B cell (primary cell): ENCODE results near the gene CARD9. TPM values are rescaled to one million over a fixed set of nuclear protein-coding genes. Genes with fewer than 3 reads are reported as not detected.
A peak's percentile ranks its signal among the peaks of the same experiment; 100 is the strongest.

ENCODE experiments used
- ATAC-seq: fragments of 200-7000 bp; cut with Tn5 transposase; one replicate; pipeline ENCODE4 v1.10.0; 2021; ENCODE audit warnings: low read depth, mild to moderate bottlenecking, moderate number of reproducible peaks, moderate library complexity
- CTCF ChIA-PET: fragments of 350-600 bp; sonication (Branson Sonifier 250); formaldehyde crosslinking; loops from one replicate; lab custom pipeline; 2021; ENCODE audit warnings: antibody characterized with exemption, inconsistent platforms; lab: Charles Lee
- POLR2A ChIA-PET: fragments of 350-600 bp; sonication (Branson Sonifier 250); formaldehyde crosslinking; loops from one replicate; lab custom pipeline; 2021; ENCODE audit warnings: antibody characterized with exemption; lab: Charles Lee
- DNase-seq: peaks from one replicate; pipeline ENCODE4 v3.0.0; 2013
- H2AFZ ChIP-seq: 2 replicates; pipeline ENCODE4 v1.6.1; 2012; ENCODE audit warnings: mild to moderate bottlenecking, low read depth, low read length; ENCODE audit not compliant: insufficient read depth, poor library complexity, severe bottlenecking
- H3K27ac ChIP-seq, 2 donors: 1 replicate in 1 of 2; 2 replicates in 1 of 2; pipeline ENCODE4 v1.5.1; 2012 to 2013; ENCODE audit warnings: low read length in 2 of 2, mild to moderate bottlenecking in 2 of 2, moderate library complexity in 1 of 2
- H3K27me3 ChIP-seq, 4 experiments: fragments of 200-600 bp in 1 of 4; sonication (generic) in 1 of 4; replicated peaks in 1 of 4; 1 replicate in 2 of 4; 2 replicates in 2 of 4; pipeline versions ENCODE4 v1.6.1 to v1.7.0; 2013 to 2016; ENCODE audit warnings: low read length in 3 of 4, mild to moderate bottlenecking in 2 of 4, mixed read lengths in 1 of 4, moderate library complexity in 1 of 4; ENCODE audit not compliant: insufficient read depth in 4 of 4, control insufficient read depth in 3 of 4; ENCODE audit errors: control extremely low read depth in 1 of 4
- H3K36me3 ChIP-seq, 2 experiments: replicated peaks in 1 of 2; 1 replicate in 1 of 2; 2 replicates in 1 of 2; pipeline versions ENCODE4 v1.6.1 to v1.7.1; 2013; ENCODE audit warnings: low read length in 1 of 2; ENCODE audit not compliant: insufficient read depth in 2 of 2, control insufficient read depth in 1 of 2; ENCODE audit errors: control extremely low read depth in 1 of 2, extremely low read depth in 1 of 2
- H3K4me1 ChIP-seq, 2 donors: fragments of 200-600 bp in 1 of 2; sonication (generic) in 1 of 2; 1 replicate in 1 of 2; 2 replicates in 1 of 2; pipeline versions ENCODE4 v1.5.1 to v1.6.1; 2013 to 2017; ENCODE audit warnings: low read length in 2 of 2; ENCODE audit not compliant: control insufficient read depth in 2 of 2, insufficient read depth in 2 of 2
- H3K4me2 ChIP-seq: replicated peaks from 2 replicates; pipeline ENCODE3; 2012; ENCODE audit warnings: mild to moderate bottlenecking, low read depth, low read length; ENCODE audit not compliant: poor library complexity, severe bottlenecking
- H3K4me3 ChIP-seq, 5 experiments: fragments of 200-600 bp in 1 of 5; sonication (generic) in 1 of 5; 1 replicate in 3 of 5; 2 replicates in 2 of 5; pipeline versions ENCODE4 v1.5.1 to v1.7.0; 2011 to 2016; ENCODE audit warnings: low read length in 4 of 5, mild to moderate bottlenecking in 4 of 5, low read depth in 2 of 5, control low read depth in 1 of 5, moderate library complexity in 1 of 5; ENCODE audit not compliant: insufficient read depth in 1 of 5; ENCODE audit errors: control extremely low read depth in 1 of 5, extremely low read depth in 1 of 5
- H3K79me2 ChIP-seq: fragments of 200-600 bp; sonication (generic); one replicate; pipeline ENCODE4 v1.6.0; 2016; ENCODE audit warnings: low read length; ENCODE audit not compliant: control insufficient read depth, insufficient read depth
- H3K9ac ChIP-seq: fragments of 200-600 bp; sonication (generic); 2 replicates; pipeline ENCODE4 v1.6.1; 2017; ENCODE audit warnings: mild to moderate bottlenecking, low read length, moderate library complexity
- H3K9me3 ChIP-seq, 3 donors: one replicate each; pipeline versions ENCODE4 v1.6.1 to v1.7.1; 2013; ENCODE audit warnings: low read length in 2 of 3; ENCODE audit not compliant: control insufficient read depth in 2 of 3, insufficient read depth in 1 of 3; ENCODE audit errors: control extremely low read depth in 1 of 3
- H4K20me1 ChIP-seq: 2 replicates; pipeline ENCODE4 v1.6.0; 2012; ENCODE audit warnings: mild to moderate bottlenecking, low read length; ENCODE audit not compliant: insufficient read depth, control insufficient read depth, poor library complexity, severe bottlenecking
- H3K27ac Mint-ChIP-seq: one replicate; pipeline ENCODE4 v1.8.0; 2021; ENCODE audit warnings: mixed read lengths
- H3K27me3 Mint-ChIP-seq: one replicate; pipeline ENCODE4 v1.8.0; 2021; ENCODE audit warnings: mixed read lengths
- H3K4me1 Mint-ChIP-seq: one replicate; pipeline ENCODE4 v1.8.0; 2021; ENCODE audit warnings: mixed read lengths
- H3K4me3 Mint-ChIP-seq: one replicate; pipeline ENCODE4 v1.8.0; 2021; ENCODE audit warnings: mixed read lengths
- H3K9me3 Mint-ChIP-seq: one replicate; pipeline ENCODE4 v1.8.0; 2022; ENCODE audit warnings: mixed read lengths; ENCODE audit not compliant: insufficient read depth
- CTCF ChIP-seq: fragments of 200-600 bp; IDR thresholded peaks from one replicate; pipeline ENCODE4 v1.8.0; 2022; ENCODE audit warnings: antibody characterized with exemption, mild to moderate bottlenecking
- EZH2 ChIP-seq: IDR thresholded peaks from 2 replicates; pipeline ENCODE4 v1.6.1; 2012; ENCODE audit warnings: borderline replicate concordance, low read depth, mild to moderate bottlenecking, moderate library complexity, low read length; ENCODE audit not compliant: insufficient read depth, poor library complexity, severe bottlenecking
- WGBS: methylation state at CpG from one replicate; pipeline ENCODE4 v1.1.5; 2013; ENCODE audit warnings: missing lambda C conversion rate; ENCODE audit not compliant: insufficient coverage; 5-methylcytosine and 5-hydroxymethylcytosine counted together
- intact Hi-C: fragments of 100-400 bp; cut with micrococcal nuclease; formaldehyde crosslinking; loops from one replicate; pipeline ENCODE4 v1.10.0; 2022
- polyA plus RNA-seq: library from polyadenylated mRNA; depleted of rRNA; stranded (reverse); fragments of >200 nt; gene quantifications from 2 replicates; pipeline ENCODE4 v1.2.3, GENCODE V29; 2012
- total RNA-seq, 2 donors: library from RNA; stranded (reverse); fragments of 120-200 nt in 1 of 2; gene quantifications; 1 replicate in 1 of 2; 2 replicates in 1 of 2; pipeline versions ENCODE4 v1.2.3 to v1.2.4, GENCODE V29; 2013 to 2022

The CARD9 gene
- total and polyA plus RNA-seq, 2 donors (not counting 1 experiment from before 2014, with no cell fraction given), result 0.57 to 1.1 TPM

- no peaks in the 10 kb centered on the region for H3K9me3 ChIP-seq
- H3K4me2 ChIP-seq, result peak overlapping the region; percentile 74
- Mint-ChIP-seq H3K4me1 (peaks cover 7% of the 10 kb centered on the region), H3K27ac (peak overlapping the region; percentile 60), H3K27me3 (peaks cover 6% of the 10 kb centered on the region), H3K4me3 (peak overlapping the region; percentile 72), H3K9me3 (no peaks in the 10 kb centered on the region)
- intact Hi-C loops, result no loop called here
- H3K27me3 ChIP-seq, result peaks cover 0 to 27% (median 12%) of the 10 kb centered on the region in 4 experiments
- H3K27ac ChIP-seq, result no peak overlapping the region
- DNase-seq (no peak), ATAC-seq (no peak)
- H2AFZ ChIP-seq, result no peak overlapping the region
- WGBS, result 7% methylated on average over 15 of the region's 15 CpGs
- peaks cover 22 to 25% of the 10 kb centered on the region in 2 donors for H3K4me1 ChIP-seq
- no peak overlapping the region for H3K9ac ChIP-seq
- CTCF ChIA-PET, result no interaction called here
- no peaks in the 10 kb centered on the region for H3K36me3 ChIP-seq
- H3K79me2 ChIP-seq, result peaks cover 12% of the 10 kb centered on the region
- no peak overlapping the region for H3K4me3 ChIP-seq
- TF ChIP-seq CTCF (no peak), EZH2 (no peak)
- H4K20me1 ChIP-seq, result no peaks in the 10 kb centered on the region
- POLR2A ChIA-PET, result no interaction called here
Observed at GRCh38 chr9:136328622-136329041, 44.8 kb downstream of the CARD9 start.

DNA sequence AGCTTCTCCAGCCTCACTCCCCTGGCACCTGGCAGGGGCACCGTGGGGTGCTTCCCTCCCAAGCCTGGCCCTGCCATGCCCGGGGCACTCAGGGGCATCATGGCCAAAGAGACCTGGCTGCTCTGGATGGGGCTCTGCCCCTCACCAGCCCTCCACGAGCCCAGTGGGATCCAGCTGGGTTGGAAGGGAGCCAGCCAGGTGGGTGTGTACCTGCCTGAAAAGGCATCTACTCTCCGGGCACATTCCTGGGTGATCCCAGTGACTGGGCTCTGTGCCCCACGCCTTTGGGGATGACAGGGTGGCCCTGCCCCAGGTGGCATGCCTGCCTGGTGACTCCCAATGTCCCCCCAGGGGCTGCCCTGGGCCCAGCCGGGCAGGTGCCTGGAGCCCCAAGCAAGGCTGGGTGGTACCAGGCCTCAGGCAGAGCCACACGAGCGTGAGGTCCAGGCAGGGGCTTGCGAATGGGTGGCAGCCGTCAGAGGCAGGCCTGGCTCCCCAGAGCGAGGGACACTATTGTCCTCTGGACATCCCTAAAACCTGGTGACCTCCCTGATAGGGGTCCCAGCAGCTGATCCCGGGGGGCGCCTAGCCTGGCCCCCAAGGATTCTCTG lies 45.4 kb downstream of the CARD9 start:
- no peak for DNase-seq
- 14% methylated on average over 13 of the region's 13 CpGs for WGBS
- intact Hi-C loops, result no loop called here

More for the DNA sequence above, 45.4 kb downstream of the CARD9 start:
- H3K9ac ChIP-seq, result no peak overlapping the region
- Mint-ChIP-seq H3K4me1 (peaks cover 7% of the 10 kb centered on the region), H3K9me3 (no peaks in the 10 kb centered on the region), H3K27ac (no peak overlapping the region), H3K4me3 (peak overlapping the region; percentile 72), H3K27me3 (peaks cover 8% of the 10 kb centered on the region)
- no peak overlapping the region for H3K27ac ChIP-seq
- peaks cover 0 to 27% (median 12%) of the 10 kb centered on the region in 4 experiments for H3K27me3 ChIP-seq
- peaks cover 12% of the 10 kb centered on the region for H3K79me2 ChIP-seq
- H4K20me1 ChIP-seq, result no peaks in the 10 kb centered on the region
- POLR2A ChIA-PET, result no interaction called here
- ATAC-seq, result no peak
- CTCF ChIA-PET, result interaction anchor here (0.9 kb wide), 2 partner anchors 17 to 35 kb away, joined by 3 read pairs; no protein-coding TSS in a partner anchor
- H3K4me1 ChIP-seq, result peaks cover 22 to 30% of the 10 kb centered on the region in 2 donors
- H3K9me3 ChIP-seq, result no peaks in the 10 kb centered on the region
- H2AFZ ChIP-seq, result no peak overlapping the region
- no peaks in the 10 kb centered on the region for H3K36me3 ChIP-seq
- peak overlapping the region; percentile 74 for H3K4me2 ChIP-seq
- TF ChIP-seq CTCF (no peak), EZH2 (no peak)
- H3K4me3 ChIP-seq, result peak overlapping the region in 2 of 5 experiments; percentile 14 to 37
